Measurements from ENCODE around the gene MTUS2. TPM values are rescaled to one million over a fixed set of nuclear protein-coding genes. Genes with fewer than 3 reads are reported as not detected.

Gene MTUS2
- total and polyA plus RNA-seq, 2 donors (not counting 3 experiments of a cell fraction or from before 2014, with no cell fraction given) = not detected

GRCh38 chr13:29362849-29363604, 542.9 kb downstream of the MTUS2 start:
- TF ChIP-seq POLR2A (IDR thresholded peaks at IDR 0.05; ENCODE audit: low read depth, low read length) (no peak), EZH2 (IDR thresholded peaks at IDR 0.05; ENCODE audit: borderline replicate concordance, low read depth, low read length, severe bottlenecking) (no peak), MYC (IDR thresholded peaks at IDR 0.05; ENCODE audit: low read depth, low read length) (no peak)
- TF ChIP-seq, protein P1, sequence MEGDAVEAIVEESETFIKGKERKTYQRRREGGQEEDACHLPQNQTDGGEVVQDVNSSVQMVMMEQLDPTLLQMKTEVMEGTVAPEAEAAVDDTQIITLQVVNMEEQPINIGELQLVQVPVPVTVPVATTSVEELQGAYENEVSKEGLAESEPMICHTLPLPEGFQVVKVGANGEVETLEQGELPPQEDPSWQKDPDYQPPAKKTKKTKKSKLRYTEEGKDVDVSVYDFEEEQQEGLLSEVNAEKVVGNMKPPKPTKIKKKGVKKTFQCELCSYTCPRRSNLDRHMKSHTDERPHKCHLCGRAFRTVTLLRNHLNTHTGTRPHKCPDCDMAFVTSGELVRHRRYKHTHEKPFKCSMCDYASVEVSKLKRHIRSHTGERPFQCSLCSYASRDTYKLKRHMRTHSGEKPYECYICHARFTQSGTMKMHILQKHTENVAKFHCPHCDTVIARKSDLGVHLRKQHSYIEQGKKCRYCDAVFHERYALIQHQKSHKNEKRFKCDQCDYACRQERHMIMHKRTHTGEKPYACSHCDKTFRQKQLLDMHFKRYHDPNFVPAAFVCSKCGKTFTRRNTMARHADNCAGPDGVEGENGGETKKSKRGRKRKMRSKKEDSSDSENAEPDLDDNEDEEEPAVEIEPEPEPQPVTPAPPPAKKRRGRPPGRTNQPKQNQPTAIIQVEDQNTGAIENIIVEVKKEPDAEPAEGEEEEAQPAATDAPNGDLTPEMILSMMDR (IDR thresholded peaks at IDR 0.05; ENCODE audit: extremely low read depth in 1 of 2, insufficient read depth in 1 of 2, low read depth in 1 of 2, low read length in 2 of 2) = peak; percentile 79 to 87
- intact Hi-C loops (cut with micrococcal nuclease) = loop anchor here (1.0 to 5.0 kb wide), 2 partner anchors 541 to 558 kb away; partner anchors contain the start of gene MTUS2
- no TSS peak for BruUV-seq (replicated peaks)
- no peak overlapping the region for H3K4me2 ChIP-seq (ENCODE audit: insufficient read depth, low read length)
- no peak overlapping the region for H3K4me3 ChIP-seq (replicated peaks in 1 of 3; ENCODE audit: insufficient read depth in 1 of 3, low read depth in 1 of 3, low read length in 3 of 3)
- peak overlapping the region; percentile 41 for H2AFZ ChIP-seq (ENCODE audit: low read depth, low read length)
- H3K27me3 ChIP-seq (ENCODE audit: control insufficient read depth in 2 of 2, insufficient read depth in 2 of 2, low read length in 2 of 2) = peaks cover 0 to 4% of the 10 kb centered on the region in 2 experiments
- no peaks in the 10 kb centered on the region for H3K4me1 ChIP-seq (ENCODE audit: control insufficient read depth, extremely low read depth, insufficient read depth, low read length)
- no peaks in the 10 kb centered on the region for H4K20me1 ChIP-seq (replicated peaks; ENCODE audit: control insufficient read depth, extremely low read depth, insufficient read depth, low read length)
- peak; percentile 62 for DNase-seq (ENCODE audit: low read depth, low spot score)
- peak; percentile 52 for FAIRE-seq
- H3K27ac ChIP-seq (ENCODE audit: insufficient read depth, low read depth, low read length) = no peak overlapping the region
- H3K9me1 ChIP-seq (replicated peaks; ENCODE audit: control insufficient read depth, extremely low read depth, insufficient read depth, low read length) = no peaks in the 10 kb centered on the region
- no peaks in the 10 kb centered on the region for H3K36me3 ChIP-seq (ENCODE audit: control insufficient read depth in 2 of 2, extremely low read depth in 1 of 2, insufficient read depth in 2 of 2, low read length in 2 of 2)
- dilution Hi-C loops (cut with MboI; ENCODE audit: extremely low pct_ligation_motif_present, low sequenced_read_pairs) = no loop called here
- ChIA-PET CTCF (interaction anchor here (0.7 to 1.2 kb wide), 3 partner anchors 10 to 1294 kb away, joined by 3 to 6 read pairs (median 6); partner anchors contain the start of gene MTUS2), POLR2A (no interaction called here)
- H3K9ac ChIP-seq (replicated peaks; ENCODE audit: extremely low read depth, insufficient read depth, low read length) = no peak overlapping the region
- no peaks in the 10 kb centered on the region for H3K79me2 ChIP-seq (ENCODE audit: control insufficient read depth, insufficient read depth, low read length)
- H3K9me3 ChIP-seq (replicated peaks; ENCODE audit: control insufficient read depth, insufficient read depth, low read length) = no peaks in the 10 kb centered on the region
